ENCODE results near the gene CAMSAP2. TPM values are rescaled to one million over a fixed set of nuclear protein-coding genes. Genes with fewer than 3 reads are reported as not detected.

Gene CAMSAP2
- total and polyA plus RNA-seq, 2 of the 8 experiments (the other 6 are each of a cell fraction or from before 2014, with no cell fraction given) = 4.2 to 27.6 TPM

GRCh38 chr1:200708161-200708560, 30.5 kb upstream of the CAMSAP2 start:
- no peaks in the 10 kb centered on the region for H3K4me1 ChIP-seq (replicated peaks in 1 of 4; ENCODE audit: control insufficient read depth in 3 of 4, insufficient read depth in 4 of 4, low read length in 3 of 4)
- H4K8ac ChIP-seq (ENCODE audit: extremely low read depth, insufficient read depth, low read length) = no peak overlapping the region
- no peak overlapping the region for H2BK120ac ChIP-seq (replicated peaks; ENCODE audit: low read depth, low read length)
- H3K9me3 ChIP-seq (ENCODE audit: insufficient read depth in 2 of 2, low read depth in 1 of 2, low read length in 1 of 2) = no peaks in the 10 kb centered on the region
- H3K36me3 ChIP-seq (ENCODE audit: control insufficient read depth in 2 of 4, insufficient read depth in 4 of 4, low read length in 3 of 4) = no peaks in the 10 kb centered on the region
- H3K18ac ChIP-seq (ENCODE audit: extremely low read depth, low read length) = no peak overlapping the region
- no peak overlapping the region for H3K4ac ChIP-seq (replicated peaks; ENCODE audit: insufficient read length, low read depth, low read length)
- H3K27me3 ChIP-seq (replicated peaks in 1 of 4; ENCODE audit: control insufficient read depth in 3 of 4, extremely low read depth in 1 of 4, insufficient read depth in 3 of 4, low read length in 3 of 4) = no peaks in the 10 kb centered on the region
- no peaks in the 10 kb centered on the region for H3K23me2 ChIP-seq (ENCODE audit: low read depth, low read length)
- H3K27ac ChIP-seq (ENCODE audit: low read depth, low read length) = no peak overlapping the region
- H4K91ac ChIP-seq (replicated peaks; ENCODE audit: insufficient read length, low read length) = no peak overlapping the region
- DNase-seq (ENCODE audit: low read depth in 1 of 2, low spot score in 2 of 2) (no peak), FAIRE-seq (no peak)
- ChIA-PET POLR2A (ENCODE audit: partially characterized antibody) (interaction anchor here (1.3 kb wide), 1 partner anchor 33 kb away, joined by 3 read pairs; no protein-coding TSS in a partner anchor), CTCF (ENCODE audit: partially characterized antibody) (interaction anchor here (0.8 kb wide), 1 partner anchor 10 kb away, joined by 3 read pairs; no protein-coding TSS in a partner anchor)
- no peak overlapping the region for H2BK5ac ChIP-seq (ENCODE audit: low read depth, low read length)
- H3K4me3 ChIP-seq (ENCODE audit: extremely low read depth in 1 of 4, insufficient read depth in 2 of 4, low read depth in 3 of 4, low read length in 4 of 4) = no peak overlapping the region
- no peak overlapping the region for H2BK20ac ChIP-seq (ENCODE audit: low read length)
- H3K4me2 ChIP-seq (ENCODE audit: insufficient read depth in 1 of 2, low read depth in 2 of 2, low read length in 2 of 2) = no peak overlapping the region
- no peak overlapping the region for H2BK12ac ChIP-seq (ENCODE audit: low read depth, low read length)
- H2BK15ac ChIP-seq (ENCODE audit: low read length) = no peak overlapping the region
- H4K5ac ChIP-seq (ENCODE audit: insufficient read length, low read depth, low read length) = no peak overlapping the region
- no peaks in the 10 kb centered on the region for H3K79me1 ChIP-seq (ENCODE audit: low read depth, low read length)
- H3K23ac ChIP-seq (ENCODE audit: insufficient read length) = no peak overlapping the region
- no peak overlapping the region for H3K9ac ChIP-seq (replicated peaks in 1 of 4; ENCODE audit: extremely low read depth in 1 of 4, low read depth in 3 of 4, low read length in 3 of 4)
- no peaks in the 10 kb centered on the region for H4K20me1 ChIP-seq (replicated peaks in 1 of 2; ENCODE audit: control insufficient read depth in 1 of 2, insufficient read depth in 2 of 2, low read length in 2 of 2)
- no peak for TF ChIP-seq TEAD4 (IDR thresholded peaks at IDR 0.05; ENCODE audit: low read depth, low read length)
- no peak for TF ChIP-seq HDAC2 (IDR thresholded peaks at IDR 0.05; ENCODE audit: borderline replicate concordance in 1 of 2, low read depth in 2 of 2, low read length in 2 of 2)
- TF ChIP-seq RXRA (IDR thresholded peaks at IDR 0.05; ENCODE audit: insufficient read depth, low read depth, low read length) = no peak
- TF ChIP-seq NRF1 (IDR thresholded peaks at IDR 0.05; ENCODE audit: low read depth, low read length) = no peak
- no peak for TF ChIP-seq BRCA1 (IDR thresholded peaks at IDR 0.05; ENCODE audit: low read depth, low read length)
- no peak overlapping the region for H2AFZ ChIP-seq (ENCODE audit: low read length)
- H3K79me2 ChIP-seq (ENCODE audit: control insufficient read depth in 1 of 2, insufficient read depth in 2 of 2, low read length in 2 of 2) = no peaks in the 10 kb centered on the region
- H3K14ac ChIP-seq (ENCODE audit: insufficient read length) = no peak overlapping the region
- H2AK5ac ChIP-seq (ENCODE audit: low read depth, low read length) = no peak overlapping the region
- H3K56ac ChIP-seq (replicated peaks; ENCODE audit: insufficient read length, low read depth, low read length) = no peak overlapping the region
